LNCaP clone FGC (cell line): Measurements from ENCODE around the gene CCDC88A.
"Not testable (repeated sequence)": the region's sequence is repeated elsewhere in the genome, so short reads cannot be mapped to it uniquely, and the experiment has no call there.

Experiments
- DNase-seq: peaks from one replicate; pipeline ENCODE4 v3.0.0-alpha.2; 2011; ENCODE audit warnings: low read depth
- H3K4me3 ChIP-seq: 2 replicates; pipeline ENCODE4 v1.5.1; 2011; ENCODE audit warnings: mild to moderate bottlenecking, low read depth, low read length, control low read depth
- CTCF ChIP-seq: IDR thresholded peaks from 2 replicates; pipeline ENCODE4 v1.5.1; 2012; ENCODE audit warnings: mild to moderate bottlenecking; ENCODE audit not compliant: control insufficient read depth, insufficient read depth; ENCODE audit errors: extremely low read depth

CCDC88A gene

GRCh38 chr2:55452879-55453278 is 33.2 kb upstream of the CCDC88A start:
- DNase-seq = no peak
- TF ChIP-seq CTCF = no peak

GRCh38 chr2:55451699-55452098 is 32.0 kb upstream of the CCDC88A start:
- no peak for TF ChIP-seq CTCF
- peak; percentile 18 for DNase-seq
- no peak overlapping the region for H3K4me3 ChIP-seq

More at GRCh38 chr2:55452879-55453278, 33.2 kb upstream of the CCDC88A start:
- H3K4me3 ChIP-seq = no peak overlapping the region

- DNase-seq = not testable (repeated sequence)
Observed at GRCh38 chr2:55450014-55450413, 30.4 kb upstream of the CCDC88A start.

GRCh38 chr2:55442045-55442760 is 22.5 kb upstream of the CCDC88A start:
- not testable (repeated sequence) for DNase-seq, H3K4me3 ChIP-seq

More at GRCh38 chr2:55450014-55450413, 30.4 kb upstream of the CCDC88A start:
- H3K4me3 ChIP-seq = not testable (repeated sequence)

GRCh38 chr2:55441280-55441892 is 21.7 kb upstream of the CCDC88A start:
- DNase-seq = no peak
- no peak for TF ChIP-seq CTCF
- H3K4me3 ChIP-seq = no peak overlapping the region

GRCh38 chr2:55439101-55439397 is 19.4 kb upstream of the CCDC88A start:
- DNase-seq = no peak

GRCh38 chr2:55438391-55439100 is 18.9 kb upstream of the CCDC88A start:
- TF ChIP-seq CTCF = no peak
- no peak for DNase-seq
- H3K4me3 ChIP-seq = no peak overlapping the region

More at GRCh38 chr2:55439101-55439397, 19.4 kb upstream of the CCDC88A start:
- H3K4me3 ChIP-seq = no peak overlapping the region
- no peak for TF ChIP-seq CTCF
